Subcutaneous adipose tissue (tissue), 4 donors: ENCODE measurements around the gene CRISPLD2. TPM values are rescaled to one million over a fixed set of nuclear protein-coding genes. Genes with fewer than 3 reads are reported as not detected.

Experiments used
- total RNA-seq, 4 donors: library from RNA; depleted of rRNA; stranded (reverse); fragments of >200 nt; gene quantifications; one replicate each; pipeline ENCODE4 v1.1.0, GENCODE V29; 2016
- TF ChIP-seq, protein P1 (sequence below): fragments of 450-650 bp; IDR thresholded peaks from one replicate; pipeline ENCODE4 v1.5.1; 2016; ENCODE audit warnings: low read depth, mild to moderate bottlenecking, control low read depth, antibody characterized with exemption, moderate library complexity

Gene CRISPLD2
- total RNA-seq, 4 donors from 2014 or later = 66.0 to 160 (median 116) TPM

DNA sequence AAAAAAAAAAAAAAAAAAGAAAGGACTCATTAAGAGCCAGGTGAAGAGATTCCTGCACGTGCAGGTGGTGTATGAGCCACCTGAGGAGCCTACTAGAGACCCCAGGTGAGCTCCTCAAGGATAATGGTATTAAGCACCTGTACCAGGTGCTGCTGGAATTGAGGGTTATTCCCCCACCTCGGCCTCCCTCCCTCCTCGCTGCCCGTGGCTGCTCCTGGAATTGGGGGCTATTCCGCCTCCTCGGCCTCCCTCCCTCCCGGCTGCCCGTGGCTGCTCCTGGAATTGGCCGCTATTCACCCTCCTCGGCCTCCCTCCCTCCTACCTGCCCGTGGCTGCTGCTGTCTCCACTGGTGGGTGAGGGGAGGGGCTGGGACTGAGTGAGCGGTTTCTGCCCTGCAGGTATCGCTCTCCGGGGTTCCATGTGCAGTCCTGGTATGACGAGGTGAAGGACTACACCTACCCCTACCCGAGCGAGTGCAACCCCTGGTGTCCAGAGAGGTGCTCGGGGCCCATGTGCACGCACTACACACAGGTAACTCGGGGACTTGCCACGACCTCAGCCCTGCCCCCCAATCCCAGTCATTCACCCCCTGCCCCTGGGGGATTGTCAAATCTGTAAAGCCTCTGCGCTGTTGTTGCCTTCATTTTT is 29.3 kb downstream of the CRISPLD2 start:
- TF ChIP-seq, protein P1, sequence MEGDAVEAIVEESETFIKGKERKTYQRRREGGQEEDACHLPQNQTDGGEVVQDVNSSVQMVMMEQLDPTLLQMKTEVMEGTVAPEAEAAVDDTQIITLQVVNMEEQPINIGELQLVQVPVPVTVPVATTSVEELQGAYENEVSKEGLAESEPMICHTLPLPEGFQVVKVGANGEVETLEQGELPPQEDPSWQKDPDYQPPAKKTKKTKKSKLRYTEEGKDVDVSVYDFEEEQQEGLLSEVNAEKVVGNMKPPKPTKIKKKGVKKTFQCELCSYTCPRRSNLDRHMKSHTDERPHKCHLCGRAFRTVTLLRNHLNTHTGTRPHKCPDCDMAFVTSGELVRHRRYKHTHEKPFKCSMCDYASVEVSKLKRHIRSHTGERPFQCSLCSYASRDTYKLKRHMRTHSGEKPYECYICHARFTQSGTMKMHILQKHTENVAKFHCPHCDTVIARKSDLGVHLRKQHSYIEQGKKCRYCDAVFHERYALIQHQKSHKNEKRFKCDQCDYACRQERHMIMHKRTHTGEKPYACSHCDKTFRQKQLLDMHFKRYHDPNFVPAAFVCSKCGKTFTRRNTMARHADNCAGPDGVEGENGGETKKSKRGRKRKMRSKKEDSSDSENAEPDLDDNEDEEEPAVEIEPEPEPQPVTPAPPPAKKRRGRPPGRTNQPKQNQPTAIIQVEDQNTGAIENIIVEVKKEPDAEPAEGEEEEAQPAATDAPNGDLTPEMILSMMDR = no peak

DNA sequence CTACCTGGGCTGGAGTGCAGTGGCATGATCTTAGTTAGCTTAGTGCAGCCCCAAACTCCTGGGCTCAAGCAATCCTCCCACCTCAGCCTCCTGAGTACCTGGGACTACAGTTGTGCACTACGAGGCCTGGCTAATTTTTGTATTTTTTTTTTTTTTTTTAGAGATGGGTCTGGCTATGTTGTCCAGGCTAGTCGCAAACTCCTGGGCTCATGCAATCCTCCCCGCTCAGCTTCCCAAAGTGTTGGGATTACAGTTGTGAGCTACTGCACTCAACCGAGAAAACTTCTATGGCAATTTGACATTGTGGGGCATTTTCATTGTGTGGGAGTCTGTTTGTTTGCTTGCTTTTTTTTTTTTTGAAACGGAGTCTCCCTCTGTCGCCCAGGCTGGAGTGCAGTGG is 30.0 kb downstream of the CRISPLD2 start:
- TF ChIP-seq, protein P1 = no peak

DNA sequence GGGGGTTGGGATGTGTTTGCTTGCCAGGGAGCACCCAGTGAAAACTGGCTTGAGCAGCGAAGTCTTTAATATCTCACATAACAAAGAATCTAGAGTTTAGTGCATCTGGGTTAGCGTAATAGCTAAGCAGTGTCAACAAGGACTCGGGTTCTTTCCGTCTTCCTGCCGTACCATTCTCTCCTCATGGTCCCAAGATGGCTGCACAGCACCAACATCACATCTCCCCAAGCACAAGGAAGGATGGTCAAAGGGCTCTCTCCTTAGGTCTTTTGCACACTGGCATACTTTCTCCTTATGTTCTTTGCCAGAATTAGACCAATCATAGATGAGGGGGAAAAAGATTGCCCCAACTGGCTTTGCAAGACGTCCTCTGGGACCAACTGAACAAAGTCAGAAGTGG is 30.9 kb downstream of the CRISPLD2 start:
- TF ChIP-seq, protein P1 = no peak

DNA sequence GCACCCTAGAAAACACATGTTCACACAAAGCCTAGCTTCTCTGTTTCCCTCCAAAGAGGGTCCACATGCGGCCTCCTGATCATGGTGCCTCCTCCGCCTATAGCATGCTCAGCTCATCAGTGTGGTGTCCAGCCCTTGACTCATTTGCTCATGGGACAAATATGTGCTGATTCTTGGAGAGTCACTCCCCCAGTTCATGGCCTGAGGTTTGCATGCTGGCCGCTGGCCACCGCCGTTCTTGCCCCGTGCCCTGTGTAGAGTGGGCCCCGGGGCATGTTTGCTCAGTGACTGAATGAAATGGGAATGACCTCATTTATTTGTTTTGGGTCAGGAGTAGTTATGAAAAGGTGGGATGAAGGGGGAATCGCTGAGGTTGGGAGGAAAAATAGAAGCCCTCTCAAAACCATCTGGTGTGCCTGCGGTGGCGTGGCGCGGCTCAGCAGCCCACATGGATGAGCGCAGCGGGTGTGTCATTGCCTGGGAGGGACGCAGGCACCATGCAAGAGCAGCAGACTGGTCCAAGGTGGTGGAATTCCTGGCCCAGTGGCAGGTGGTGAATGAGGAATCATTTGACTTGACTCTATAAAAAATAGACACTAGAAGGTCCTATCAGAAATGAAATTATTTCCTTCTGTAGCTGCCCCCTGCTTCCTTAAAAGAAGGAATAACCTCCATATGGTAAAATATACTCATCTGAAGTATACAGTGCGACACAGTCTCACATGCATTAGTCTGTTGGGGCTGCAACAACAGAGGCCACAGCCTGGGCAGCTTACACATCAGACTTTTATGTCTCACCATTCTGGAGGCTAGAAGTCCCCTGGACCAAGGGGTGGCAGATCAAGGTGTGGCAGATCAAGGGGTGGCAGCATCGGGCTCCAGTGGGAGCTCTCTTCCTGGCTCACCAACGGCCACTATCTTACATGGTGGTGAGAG is 31.7 kb downstream of the CRISPLD2 start:
- TF ChIP-seq, protein P1 = no peak

DNA sequence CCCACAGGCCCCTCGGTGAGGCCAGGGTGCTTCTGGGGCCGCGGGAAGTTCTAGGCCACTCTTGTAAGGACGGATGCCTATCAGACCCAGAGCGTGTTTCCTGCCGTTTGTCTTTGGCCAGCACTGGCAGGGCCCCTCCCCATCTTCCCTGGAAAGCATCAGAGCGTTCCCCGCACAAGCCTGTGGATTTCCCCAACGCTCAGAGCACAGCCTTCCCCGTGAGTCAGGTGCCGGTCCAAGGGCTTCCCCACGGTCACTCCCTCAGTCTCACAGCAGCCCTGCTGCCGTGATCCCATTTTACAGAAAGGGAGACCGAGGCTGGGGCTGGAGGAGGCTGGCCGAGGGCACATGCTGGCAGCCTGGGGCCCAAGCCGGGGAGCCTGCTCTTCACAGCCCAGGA is 33.7 kb downstream of the CRISPLD2 start:
- TF ChIP-seq, protein P1 = no peak

DNA sequence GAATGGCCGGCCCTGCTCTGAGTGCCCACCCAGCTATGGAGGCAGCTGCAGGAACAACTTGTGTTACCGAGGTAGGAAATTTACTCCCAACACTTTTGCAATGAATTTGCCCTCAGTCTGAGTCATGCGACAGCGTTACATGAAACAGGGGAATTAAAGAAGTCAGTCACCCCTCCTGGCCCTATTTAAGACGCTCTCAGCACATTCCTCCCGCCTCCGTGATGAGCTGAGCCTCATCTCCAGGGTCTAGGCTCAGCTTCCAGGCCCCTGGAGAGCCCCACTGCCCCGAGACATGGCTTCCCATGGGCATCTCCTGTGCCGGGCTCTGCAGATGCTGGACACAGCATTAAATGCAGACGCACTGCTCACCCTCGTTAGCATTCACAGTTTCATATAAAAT is 35.0 kb downstream of the CRISPLD2 start:
- TF ChIP-seq, protein P1 = no peak

DNA sequence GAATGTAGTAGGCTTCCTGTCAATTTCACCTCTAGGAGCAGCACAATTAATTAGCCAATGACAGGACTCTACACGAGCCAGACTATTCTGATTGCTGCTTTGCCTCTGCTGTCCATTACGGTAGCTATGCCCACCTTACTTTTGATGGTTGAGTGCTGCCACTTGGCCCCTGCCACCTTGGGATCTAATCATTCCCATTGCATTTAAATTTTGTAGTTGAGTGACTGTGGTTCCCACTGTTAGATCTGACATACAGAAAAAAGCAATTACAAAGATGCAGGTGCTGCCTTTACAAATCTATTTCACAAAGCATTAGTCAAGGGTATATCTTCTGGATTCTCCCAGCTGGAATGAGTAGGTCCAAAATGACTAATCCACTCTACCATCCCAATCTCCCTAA is 39.9 kb downstream of the CRISPLD2 start:
- TF ChIP-seq, protein P1 = no peak
